K562 (cell line): ENCODE data around the gene BLM. TPM values are rescaled to one million over a fixed set of nuclear protein-coding genes. Genes with fewer than 3 reads are reported as not detected.

Source experiments
- ATAC-seq: fragments of 200-7000 bp; cut with Tn5 transposase; 3 replicates; pipeline ENCODE4 v1.9.1; 2020; ENCODE audit warnings: moderate library complexity
- BruUV-seq: library from RNA; stranded (reverse); fragments of 400-500 nt; replicated peaks from 2 replicates; lab custom pipeline; 2021; lab: Mats Ljungman, UMichigan
- CTCF ChIA-PET: fragments of 300-600 bp; formaldehyde crosslinking; extraction: SDS; loops from one replicate; lab custom pipeline; 2021; ENCODE audit warnings: low intra/inter-chr PET ratio; lab: Yijun Ruan, JAX
- POLR2A ChIA-PET: fragments of 300-600, 350-650 bp; sonication (Branson Sonifier 250); formaldehyde crosslinking; extraction: SDS; loops from one replicate; lab custom pipeline; 2021; ENCODE audit warnings: antibody characterized with exemption, inconsistent platforms; lab: Yijun Ruan, JAX
- DNase-seq, 4 experiments: peaks; one replicate each; pipeline versions ENCODE4 v3.0.0 to v3.0.0-alpha.2; 2011 to 2018; ENCODE audit warnings: low spot score in 3 of 4, mixed read lengths in 3 of 4; ENCODE audit errors: extremely low read depth in 1 of 4
- FAIRE-seq: peaks from 2 replicates; lab custom pipeline; 2011; peaks lifted over from hg19 to GRCh38; lab: Jason Lieb, UNC
- H2AFZ ChIP-seq: 2 replicates; pipeline ENCODE4 v1.6.0; 2011; ENCODE audit warnings: low read depth, low read length, control low read depth, inconsistent platforms
- H3K27ac ChIP-seq: fragments of 200-600 bp; 3 replicates; pipeline ENCODE4 v1.8.0; 2011; ENCODE audit warnings: low read depth, mild to moderate bottlenecking, control low read depth, inconsistent platforms, low read length, moderate library complexity, mixed read lengths; ENCODE audit errors: extremely low read depth
- H3K27me3 ChIP-seq, 2 experiments: fragments of 300-600 bp in 1 of 2; 2 replicates in 1 of 2; 3 replicates in 1 of 2; pipeline versions ENCODE4 v1.6.0 to v1.8.0; 2011; ENCODE audit warnings: inconsistent platforms in 2 of 2, low read length in 2 of 2, mild to moderate bottlenecking in 1 of 2, mixed read lengths in 1 of 2, moderate library complexity in 1 of 2; ENCODE audit not compliant: control insufficient read depth in 2 of 2, insufficient read depth in 2 of 2
- H3K36me3 ChIP-seq: fragments of 300-600 bp; 3 replicates; pipeline ENCODE4 v1.8.0; 2011; ENCODE audit warnings: mild to moderate bottlenecking, low read length, inconsistent platforms; ENCODE audit not compliant: control insufficient read depth, insufficient read depth
- H3K4me1 ChIP-seq, 2 experiments: fragments of 200-600 bp in 1 of 2; replicated peaks in 1 of 2; 2 replicates in 1 of 2; 3 replicates in 1 of 2; pipeline versions ENCODE4 v1.5.1 to v1.8.0; 2011; ENCODE audit warnings: inconsistent platforms in 2 of 2, low read length in 2 of 2, mild to moderate bottlenecking in 1 of 2, mixed read lengths in 1 of 2, moderate library complexity in 1 of 2; ENCODE audit not compliant: control insufficient read depth in 2 of 2, insufficient read depth in 2 of 2
- H3K4me2 ChIP-seq: 2 replicates; pipeline ENCODE4 v1.6.1; 2011; ENCODE audit warnings: low read length, control low read depth, inconsistent platforms, mixed read lengths; ENCODE audit not compliant: insufficient read depth
- H3K4me3 ChIP-seq: fragments of 200-600 bp; sonication (generic), shearing (Covaris generic); 2 replicates; pipeline ENCODE4 v1.5.1; 2016; ENCODE audit warnings: control low read depth, inconsistent platforms
- H3K79me2 ChIP-seq: fragments of 200-600 bp; 3 replicates; pipeline ENCODE4 v1.8.0; 2011; ENCODE audit warnings: low read length, inconsistent platforms; ENCODE audit not compliant: control insufficient read depth, insufficient read depth
- H3K9ac ChIP-seq, 2 experiments: 2 replicates each; pipeline versions ENCODE4 v1.6.0 to v1.6.1; 2011; ENCODE audit warnings: low read depth in 2 of 2, low read length in 2 of 2, control low read depth in 1 of 2, inconsistent platforms in 1 of 2, mild to moderate bottlenecking in 1 of 2, mixed read lengths in 1 of 2; ENCODE audit not compliant: insufficient read depth in 1 of 2
- H3K9me1 ChIP-seq: one replicate; pipeline ENCODE4 v1.6.0; 2011; ENCODE audit warnings: inconsistent platforms, mild to moderate bottlenecking, low read length, moderate library complexity; ENCODE audit not compliant: control insufficient read depth, insufficient read depth
- H3K9me3 ChIP-seq: replicated peaks from 2 replicates; pipeline ENCODE4 v1.5.1; 2011; ENCODE audit warnings: low read depth, low read length, inconsistent platforms; ENCODE audit not compliant: control insufficient read depth, insufficient read depth
- H4K20me1 ChIP-seq: replicated peaks from 2 replicates; pipeline ENCODE4 v1.6.1; 2011; ENCODE audit warnings: low read length, inconsistent platforms, mixed read lengths; ENCODE audit not compliant: control insufficient read depth, insufficient read depth
- HSF4 ChIP-seq: fragments of 250-450 bp; sonication (Bioruptor Pico); IDR thresholded peaks from 2 replicates; pipeline ENCODE4 v2.1.2; 2022; ENCODE audit warnings: mild to moderate bottlenecking, moderate library complexity, borderline replicate concordance
- MLX ChIP-seq, 2 experiments: fragments of 450-650 bp in 1 of 2; sonication (generic) in 1 of 2; formaldehyde crosslinking; conservative IDR thresholded peaks; 2 replicates each; pipeline versions ENCODE4 v1.4.0 to v1.8.1; 2020 to 2022; ENCODE audit warnings: mild to moderate bottlenecking in 1 of 2, missing genetic modification reagents in 1 of 2
- RERE ChIP-seq: sonication (generic); formaldehyde crosslinking; IDR thresholded peaks from 2 replicates; pipeline ENCODE4 v1.8.0; 2023; ENCODE audit warnings: missing genetic modification reagents, mild to moderate bottlenecking, borderline replicate concordance
- THRAP3 ChIP-seq: fragments of 450-650 bp; IDR thresholded peaks from 2 replicates; pipeline ENCODE4 v1.6.1; 2016; ENCODE audit warnings: mild to moderate bottlenecking, inconsistent platforms, borderline replicate concordance
- USF1 ChIP-seq: sonication (generic); formaldehyde crosslinking; IDR thresholded peaks from 2 replicates; pipeline ENCODE4 v1.9.0; 2022; ENCODE audit warnings: mild to moderate bottlenecking, missing genetic modification reagents
- ZBTB43 ChIP-seq: sonication (generic); formaldehyde crosslinking; IDR thresholded peaks from 2 replicates; pipeline ENCODE4 v1.8.0; 2023; ENCODE audit warnings: mild to moderate bottlenecking, missing genetic modification reagents
- ZNF134 ChIP-seq: fragments of 250-450 bp; sonication (Bioruptor Pico); conservative IDR thresholded peaks from 2 replicates; pipeline ENCODE4 v1.4.0; 2020
- ZNF23 ChIP-seq: fragments of 250-450 bp; sonication (Bioruptor Pico); IDR thresholded peaks from 2 replicates; pipeline ENCODE4 v1.4.0; 2020; ENCODE audit warnings: mild to moderate bottlenecking
- ZNF75A ChIP-seq: fragments of 450-650 bp; formaldehyde crosslinking; IDR thresholded peaks from 2 replicates; pipeline ENCODE4 v1.4.0; 2020; ENCODE audit warnings: mild to moderate bottlenecking
- WGBS: fragments of 100-300 bp; shearing (Covaris generic); methylation state at CpG from one replicate; pipeline ENCODE4 v1.1.6; 2016; ENCODE audit warnings: low coverage, mixed read lengths; ENCODE audit not compliant: insufficient coverage; ENCODE audit errors: missing lambda C conversion rate; 5-methylcytosine and 5-hydroxymethylcytosine counted together
- in situ Hi-C: fragments of 300-500 bp; cut with MboI; formaldehyde crosslinking; loops from 4 replicates; pipeline ENCODE4 v1.15.0; 2018; ENCODE audit warnings: inconsistent platforms, mixed read lengths
- intact Hi-C: fragments of 100-400 bp; cut with micrococcal nuclease; formaldehyde crosslinking; loops from 2 replicates; pipeline ENCODE4 v1.14.2; 2022
- polyA plus RNA-seq, 8 experiments: library from polyadenylated mRNA; depleted of rRNA in 4 of 8; stranded (reverse) in 5 of 8; unstranded in 3 of 8; fragments of >200 nt; fragmentation: Nextera tagmentation in 2 of 8; fragmentation: Illumina TruSeq in 1 of 8; extraction: Ambion mirVana in 2 of 8; extraction: Trizol in 1 of 8; gene quantifications; 2 replicates each; pipeline versions ENCODE4 v1.2.1 to v1.2.3, GENCODE V29; 2011 to 2014; ENCODE audit warnings: inconsistent platforms in 1 of 8, missing spikeins in 1 of 8
- total RNA-seq, 7 experiments: library from RNA; depleted of rRNA in 6 of 7; stranded (reverse); fragments of >200 nt in 6 of 7; fragmentation: Illumina TruSeq in 2 of 7; extraction: Trizol in 2 of 7; gene quantifications; 2 replicates each; pipeline versions ENCODE4 v1.2.1 to v1.2.3, GENCODE V29; 2011 to 2021; ENCODE audit warnings: low replicate concordance in 1 of 7

The BLM gene
- total and polyA plus RNA-seq, 9 of the 15 experiments (the other 6 are each of a cell fraction or from before 2014, with no cell fraction given): 21.0 to 56.0 (median 43.9) TPM

- TF ChIP-seq RERE (CRISPR knock-in tag) (no peak), ZNF75A (CRISPR knock-in tag) (no peak), ZBTB43 (no peak)
These were observed 63.8 kb downstream of the BLM start (continued) for GRCh38 chr15:90780916-90781315.

GRCh38 chr15:90782442-90782841 is 65.3 kb downstream of the BLM start:
- DNase-seq (no peak), FAIRE-seq (no peak), ATAC-seq (peak; percentile 32; the same call in 1 of the 3 replicates)
- in situ Hi-C loops (no loop called here), intact Hi-C loops (no loop called here)
- TF ChIP-seq MLX (CRISPR knock-in tag; conservative IDR thresholded peaks at IDR 0.05) (no peak), HSF4 (CRISPR knock-in tag) (no peak), ZNF134 (CRISPR knock-in tag) (no peak), ZNF23 (CRISPR knock-in tag) (no peak), USF1 (CRISPR knock-in tag) (no peak), THRAP3 (no peak)
- Histone ChIP-seq H3K9me1 (peaks cover 5% of the 10 kb centered on the region), H3K27ac (no peak overlapping the region), H3K36me3 (peaks cover 70% of the 10 kb centered on the region), H3K27me3 (no peaks in the 10 kb centered on the region), H3K4me1 (no peaks in the 10 kb centered on the region), H3K4me2 (no peak overlapping the region), H3K79me2 (no peaks in the 10 kb centered on the region), H3K4me3 (no peak overlapping the region), H2AFZ (no peak overlapping the region), H4K20me1 (no peaks in the 10 kb centered on the region), H3K9ac (no peak overlapping the region), H3K9me3 (no peaks in the 10 kb centered on the region)
- ChIA-PET CTCF (no interaction called here), POLR2A (interaction anchor here (0.6 to 1.2 kb wide), 2 partner anchors 86 to 277 kb away, joined by 3 read pairs; partner anchors contain the start of gene FURIN)
- 47% methylated on average over 2 of the region's 2 CpGs for WGBS
- BruUV-seq: no TSS peak
